HG03469 (cell line): ENCODE results near the gene TSPAN9.

Experiments
- ATAC-seq: cut with Tn5 transposase; IDR thresholded peaks from one replicate; pipeline ENCODE4 v1.9.1; 2021; ENCODE audit warnings: mild to moderate bottlenecking, moderate library complexity, moderate number of reproducible peaks; ENCODE audit not compliant: unreplicated experiment

TSPAN9 gene

DNA sequence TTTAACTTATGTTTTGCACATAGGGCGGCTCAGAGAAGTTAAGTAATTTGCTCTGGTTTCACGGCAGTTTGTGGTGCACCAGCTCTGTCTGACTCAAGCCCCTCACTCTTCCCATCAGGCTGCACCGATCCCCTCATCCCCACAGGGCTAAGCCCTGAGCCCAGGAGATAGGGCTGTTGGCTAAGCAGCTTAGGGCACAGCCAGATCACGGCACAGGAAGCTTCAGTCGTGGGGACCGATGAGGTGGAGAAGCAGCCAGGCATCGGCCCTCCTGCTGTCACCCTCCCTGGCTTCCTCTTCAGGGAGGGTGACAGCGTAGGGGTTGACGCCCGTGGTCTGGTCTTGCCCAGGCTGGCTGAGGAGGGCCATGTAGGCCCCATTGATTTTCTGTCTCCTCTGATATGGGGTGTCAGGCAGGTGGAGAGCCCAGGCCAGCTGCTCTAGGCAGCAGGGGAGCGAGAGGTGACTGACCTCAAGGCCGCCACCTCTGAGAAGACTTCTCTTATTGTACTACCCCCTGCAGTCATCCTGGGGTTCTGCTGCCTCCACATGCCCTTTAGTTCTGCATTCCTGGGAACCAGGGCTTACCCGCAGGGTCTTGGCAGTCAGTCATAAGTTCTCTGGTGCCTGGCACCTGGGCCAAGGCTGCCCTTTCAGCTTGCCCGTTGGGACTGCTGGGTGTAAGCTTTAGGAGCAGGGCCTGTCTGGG is 166.4 kb downstream of the TSPAN9 start:
- no peak for ATAC-seq

- no peak for ATAC-seq
Measured at GRCh38 chr12:3244219-3244750, 167.1 kb downstream of the TSPAN9 start.

GRCh38 chr12:3246253-3246652 is 169.1 kb downstream of the TSPAN9 start:
- no peak for ATAC-seq

DNA sequence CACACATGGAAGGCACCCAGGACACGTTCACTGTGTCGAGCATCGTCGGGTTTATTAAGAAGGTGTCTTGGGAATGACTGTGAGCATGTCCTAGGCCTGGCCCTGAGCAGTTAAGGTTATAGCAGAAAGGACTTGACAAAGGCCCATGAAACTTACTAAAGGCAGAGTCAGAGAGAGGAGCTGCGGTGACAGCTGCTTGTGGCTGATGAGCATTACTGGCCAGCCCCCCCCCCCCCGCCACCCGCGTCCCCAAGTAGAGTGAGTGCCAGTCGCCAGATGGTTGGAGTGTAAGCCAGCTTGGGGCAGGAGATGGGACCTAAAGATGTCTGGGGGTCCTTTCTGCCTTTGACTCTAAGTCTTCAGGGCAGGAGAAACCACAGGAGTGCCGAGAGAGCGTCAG is 169.9 kb downstream of the TSPAN9 start:
- no peak for ATAC-seq

DNA sequence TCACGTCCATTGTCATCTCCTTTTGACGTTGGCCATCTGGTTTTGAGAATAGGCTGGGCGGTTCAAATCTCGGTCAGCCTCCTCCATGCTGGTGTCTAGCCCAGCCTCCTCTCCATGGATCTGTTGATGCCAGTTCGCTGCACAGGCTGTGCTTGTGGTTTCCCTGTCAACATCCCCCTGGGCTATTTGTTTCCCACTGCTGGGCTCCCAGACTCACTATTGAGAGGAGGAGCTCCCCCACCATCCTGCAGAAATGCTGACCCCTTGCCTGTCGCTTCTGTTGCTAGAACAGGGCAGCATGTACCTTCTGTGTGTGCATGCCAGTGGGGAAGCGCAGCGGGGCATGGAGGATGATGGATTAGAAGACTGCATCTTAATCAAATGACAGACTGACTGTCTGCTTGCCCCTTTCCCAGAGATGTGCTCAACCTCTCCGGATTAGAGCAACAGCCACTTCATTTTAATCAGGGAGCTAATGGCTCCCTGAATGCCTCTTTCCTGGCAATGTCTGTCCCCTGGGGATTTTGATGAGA is 170.5 kb downstream of the TSPAN9 start:
- ATAC-seq: no peak

DNA sequence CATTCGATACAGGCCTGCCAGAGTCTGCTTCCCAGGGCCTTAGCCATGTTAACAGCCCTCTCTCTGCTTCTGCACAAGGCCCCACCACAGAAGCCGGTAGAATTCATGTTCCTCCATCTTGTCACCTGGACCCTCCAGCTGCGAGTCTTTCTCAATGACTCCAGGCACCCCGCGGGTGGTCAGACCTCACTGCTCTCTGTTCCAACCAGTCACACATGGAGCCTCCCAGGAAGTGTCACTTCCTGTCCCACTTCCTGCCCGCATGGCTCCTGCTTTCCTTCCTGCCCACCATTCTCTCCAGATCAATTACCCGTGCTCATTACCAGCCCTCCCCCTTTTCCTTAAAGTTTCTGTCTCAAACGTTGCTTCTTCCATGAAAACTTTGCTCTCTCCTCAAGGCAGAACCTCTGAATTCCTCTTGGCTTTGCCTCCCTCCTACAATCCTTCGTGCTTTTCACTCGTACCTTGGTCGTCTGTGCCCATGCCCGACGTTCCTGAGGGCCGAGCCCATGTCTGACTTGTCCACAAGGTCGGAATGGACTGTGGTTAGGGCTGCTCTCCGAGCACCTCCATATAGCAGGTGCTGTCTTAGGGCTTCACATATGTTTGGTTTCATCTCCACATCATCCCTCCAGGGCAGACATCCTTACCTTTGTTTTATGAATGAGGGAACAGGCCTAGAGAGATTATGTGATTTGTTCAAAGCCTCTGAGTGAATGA is 172.1 kb downstream of the TSPAN9 start:
- ATAC-seq: no peak

DNA sequence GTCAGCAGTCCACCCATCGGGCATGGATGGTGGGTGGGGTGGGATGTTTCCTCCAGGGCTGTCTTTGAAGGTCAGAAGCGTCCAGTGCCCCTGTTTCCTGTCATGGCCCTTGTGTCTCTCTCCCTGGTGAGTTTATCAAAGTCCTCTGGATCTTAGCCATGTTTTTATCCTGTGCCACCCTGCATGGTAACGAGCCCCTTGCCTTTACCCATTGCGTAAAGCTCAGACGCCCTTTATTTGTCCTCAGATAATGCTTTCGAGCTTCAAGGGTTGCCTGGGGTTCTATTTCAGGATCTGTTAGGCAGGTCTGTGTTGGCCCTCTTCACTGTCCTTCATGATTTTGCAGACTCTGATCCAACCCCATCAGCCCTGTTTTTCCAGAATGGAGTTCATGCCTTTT is 172.9 kb downstream of the TSPAN9 start:
- ATAC-seq: no peak

- no peak for ATAC-seq
Measured at GRCh38 chr12:3250576-3250975, 173.4 kb downstream of the TSPAN9 start.

GRCh38 chr12:3251067-3251466 is 173.9 kb downstream of the TSPAN9 start:
- ATAC-seq: no peak

GRCh38 chr12:3251691-3252090 is 174.5 kb downstream of the TSPAN9 start:
- ATAC-seq: no peak

DNA sequence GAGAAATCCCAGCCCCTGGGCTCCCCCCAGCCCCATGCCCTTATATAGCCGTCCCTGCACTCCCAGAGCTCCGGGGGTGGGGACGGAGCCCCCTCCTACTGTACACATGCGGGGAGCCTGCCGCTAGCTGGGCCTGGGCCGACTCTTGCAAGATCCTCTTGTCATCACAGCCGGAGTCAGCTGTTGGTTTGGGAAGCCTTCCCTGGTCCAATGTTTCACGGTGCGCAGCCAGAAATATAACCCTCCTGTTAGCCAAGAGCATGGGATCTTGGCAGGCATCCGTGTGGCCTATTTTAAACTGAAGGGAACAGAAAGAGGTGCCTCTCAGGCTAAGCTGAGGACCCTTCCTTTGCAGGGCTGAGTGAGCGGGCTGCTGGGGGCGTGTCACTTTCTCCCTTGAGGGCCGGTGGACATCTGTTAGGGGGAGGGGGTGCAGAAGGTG is 175.3 kb downstream of the TSPAN9 start:
- ATAC-seq: no peak

DNA sequence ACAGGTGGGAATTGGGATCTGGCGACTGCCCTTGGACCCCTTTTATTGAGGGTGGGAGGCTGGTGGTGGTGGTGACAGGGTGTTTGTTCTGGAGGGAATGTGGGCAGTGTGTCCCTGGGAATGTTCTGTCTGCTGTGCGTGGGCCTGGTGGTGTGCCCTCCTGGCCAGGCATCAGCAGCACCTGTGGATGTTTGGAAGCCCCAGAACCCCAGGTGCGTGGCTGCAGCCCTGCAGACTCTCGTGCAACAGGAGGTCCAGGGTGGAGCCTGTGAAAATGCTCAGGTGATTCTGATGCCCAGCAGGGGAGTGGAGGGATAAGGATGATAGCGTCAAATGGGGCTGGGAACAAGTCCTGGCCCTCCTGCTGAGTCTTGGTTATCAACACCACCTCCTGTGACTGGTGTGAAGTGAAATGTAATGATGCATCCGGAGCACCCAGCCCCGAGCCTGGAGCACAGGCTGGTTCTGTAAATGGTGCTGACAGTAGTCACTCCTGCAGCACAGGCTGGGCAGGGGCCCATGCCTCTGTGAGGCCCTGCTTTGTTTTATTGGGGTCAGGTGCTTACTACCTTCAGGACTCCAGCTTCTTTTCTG is 176.6 kb downstream of the TSPAN9 start:
- no peak for ATAC-seq

- no peak for ATAC-seq
Measured at GRCh38 chr12:3255057-3255456, 177.9 kb downstream of the TSPAN9 start.

GRCh38 chr12:3256103-3256631 is 179.0 kb downstream of the TSPAN9 start:
- ATAC-seq: no peak

DNA sequence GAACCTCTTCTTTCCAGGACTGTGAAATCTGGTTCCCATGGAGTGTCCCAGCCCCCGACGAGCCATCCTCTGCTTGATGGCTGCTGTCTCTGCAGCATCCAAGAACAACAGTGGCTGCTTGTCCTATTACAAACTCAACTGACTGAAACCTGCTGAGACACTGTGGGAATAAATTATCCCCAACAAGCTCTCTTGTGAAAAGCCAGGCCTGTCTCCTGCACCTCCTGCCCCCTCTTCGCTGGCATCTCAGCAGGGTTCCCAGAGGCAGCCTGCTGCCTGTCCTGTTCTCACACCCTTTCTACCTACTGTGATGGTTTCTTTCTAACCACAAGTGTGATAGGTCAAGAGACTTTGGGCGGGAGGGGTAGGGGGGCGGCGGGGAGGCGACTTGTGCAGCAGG is 180.2 kb downstream of the TSPAN9 start:
- no peak for ATAC-seq

GRCh38 chr12:3259973-3260372 is 182.8 kb downstream of the TSPAN9 start:
- no peak for ATAC-seq

GRCh38 chr12:3261782-3262359 is 184.7 kb downstream of the TSPAN9 start:
- ATAC-seq: no peak

DNA sequence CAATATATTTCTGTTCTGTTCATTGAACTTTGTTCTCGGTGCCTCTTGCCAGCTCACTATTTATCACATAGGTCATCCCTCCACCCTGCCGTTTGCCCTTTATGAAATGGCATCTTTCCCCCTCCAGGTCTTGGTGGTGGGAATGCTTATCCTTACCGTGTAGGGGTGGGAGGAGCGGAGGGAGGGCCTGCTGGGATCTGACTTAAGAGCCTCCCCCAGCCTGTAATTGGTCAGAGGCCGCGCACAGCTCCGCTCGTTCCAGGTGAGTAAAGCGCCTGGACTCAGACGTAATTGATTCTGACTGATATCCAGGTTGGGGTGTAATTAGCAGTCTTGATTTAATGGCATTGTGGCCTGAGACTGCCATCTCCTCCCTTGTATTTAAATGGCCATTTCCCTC is 185.3 kb downstream of the TSPAN9 start:
- no peak for ATAC-seq

- ATAC-seq: no peak
Measured at GRCh38 chr12:3263282-3263681, 186.1 kb downstream of the TSPAN9 start.

DNA sequence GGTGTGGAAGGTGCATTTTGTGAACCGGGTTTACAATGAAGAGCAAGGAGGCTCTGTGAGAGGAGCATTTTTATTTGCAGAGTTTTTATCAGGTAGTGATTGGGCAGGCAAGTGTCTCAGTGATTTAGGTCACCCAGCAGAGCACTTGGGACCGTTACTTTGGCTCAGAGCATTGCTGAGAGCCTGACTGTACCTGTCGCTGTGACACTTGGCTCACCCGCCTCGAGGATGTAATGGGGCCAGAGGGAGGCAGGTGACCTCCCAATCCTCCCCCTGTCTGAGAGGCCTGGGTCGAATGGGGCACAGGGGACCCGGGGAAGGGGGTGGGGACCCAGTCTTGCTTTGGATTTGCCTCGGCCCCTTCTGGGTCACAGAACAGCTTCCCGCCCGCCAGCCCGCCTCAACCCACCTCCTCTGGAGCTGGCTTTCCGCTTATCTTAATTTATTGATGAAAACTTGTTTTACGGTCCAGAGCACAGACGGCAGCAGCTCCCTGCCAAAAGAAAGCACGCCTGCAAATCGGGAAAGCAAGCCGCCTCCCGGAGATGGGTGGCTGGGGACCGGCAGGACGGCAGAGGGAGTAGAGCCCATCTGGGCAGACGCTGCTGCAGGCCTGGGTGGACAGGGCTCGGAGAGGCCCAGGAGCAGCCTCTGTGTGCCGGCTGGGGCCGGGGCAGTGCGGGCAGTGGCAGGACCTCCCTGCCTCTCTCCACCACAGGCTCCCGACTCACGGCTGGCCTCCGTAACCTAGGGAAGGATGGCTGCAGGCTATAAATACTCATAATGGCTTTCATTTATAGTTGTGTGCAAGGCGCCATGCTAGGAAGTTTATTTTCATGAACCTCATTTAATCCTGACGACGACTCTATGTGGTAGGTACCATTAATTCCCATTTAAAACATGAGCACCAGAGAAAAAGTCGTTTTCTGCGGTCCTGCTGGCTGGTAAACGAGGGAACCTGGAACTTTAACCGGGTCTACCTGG is 187.1 kb downstream of the TSPAN9 start:
- ATAC-seq: no peak
